GM18519 (cell line): ENCODE data around the gene TMEM26.
"Not testable (repeated sequence)": the region's sequence is repeated elsewhere in the genome, so short reads cannot be mapped to it uniquely, and the experiment has no call there.

Source experiments
- ATAC-seq: cut with Tn5 transposase; IDR thresholded peaks from one replicate; pipeline ENCODE4 v1.9.1; 2021; ENCODE audit warnings: mild to moderate bottlenecking, moderate library complexity; ENCODE audit not compliant: unreplicated experiment, low FRiP score

The TMEM26 gene

DNA sequence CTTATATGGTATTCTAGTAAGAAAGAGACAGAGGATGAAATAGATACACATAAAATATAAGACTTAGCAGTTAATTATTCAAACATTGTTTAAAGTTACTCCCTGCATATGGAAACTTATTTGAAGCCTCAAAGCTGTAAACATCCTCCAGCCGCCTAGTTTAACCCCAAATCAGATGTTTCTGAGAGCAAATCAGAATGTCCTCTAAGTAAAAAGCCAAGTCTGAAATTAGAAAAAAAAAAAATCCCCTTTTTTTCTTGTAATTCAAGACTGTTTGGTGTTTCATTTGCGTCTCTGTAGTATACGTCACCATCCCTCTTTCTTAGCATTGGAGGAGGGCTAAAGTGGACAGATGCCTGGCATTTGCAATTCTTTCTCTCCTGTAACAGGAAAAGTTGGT lies 46.4 kb downstream of the TMEM26 start:
- ATAC-seq = no peak

GRCh38 chr10:61406242-61406641 lies 46.9 kb downstream of the TMEM26 start:
- no peak for ATAC-seq

DNA sequence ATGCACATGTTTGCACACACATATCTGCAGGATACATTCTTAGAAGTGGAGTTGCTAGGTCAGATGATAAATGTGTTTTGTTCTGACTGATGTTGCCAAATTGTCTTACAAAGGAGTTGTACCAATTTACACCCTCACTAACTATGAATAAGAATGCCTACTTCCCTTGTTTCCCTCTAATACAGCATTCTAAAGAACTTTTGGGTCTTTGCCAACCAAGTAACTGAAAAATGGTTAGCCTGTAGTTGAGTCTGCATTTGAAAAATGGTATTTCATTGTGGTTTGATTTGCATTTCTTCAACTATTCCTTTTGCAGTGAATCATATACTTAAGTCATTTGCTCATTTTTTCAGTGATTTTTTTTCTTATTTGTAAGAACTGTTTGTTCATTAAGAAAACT lies 48.4 kb downstream of the TMEM26 start:
- no peak for ATAC-seq

- ATAC-seq = no peak
Observed at GRCh38 chr10:61400524-61400923, 52.7 kb downstream of the TMEM26 start.

DNA sequence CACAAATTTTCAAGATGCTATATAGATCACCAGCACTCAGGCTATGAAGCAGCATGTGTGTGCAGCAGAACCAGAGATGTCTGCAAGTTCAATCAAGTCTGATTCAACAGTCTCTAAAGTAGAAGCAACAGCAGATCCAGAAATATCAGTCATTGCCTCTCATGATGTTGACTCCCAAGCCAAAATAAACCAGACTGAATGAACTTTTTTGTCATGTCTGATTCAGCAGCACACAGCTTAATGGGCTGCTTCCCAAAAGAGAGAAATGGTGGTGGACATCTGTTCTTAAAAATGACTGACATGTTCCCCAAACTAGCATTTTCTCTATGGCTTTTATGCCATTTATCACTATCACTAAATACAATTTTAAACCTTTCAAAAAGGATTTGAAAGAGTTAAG lies 53.8 kb downstream of the TMEM26 start:
- no peak for ATAC-seq

- ATAC-seq = no peak
Observed at GRCh38 chr10:61398366-61399129, 54.6 kb downstream of the TMEM26 start.

DNA sequence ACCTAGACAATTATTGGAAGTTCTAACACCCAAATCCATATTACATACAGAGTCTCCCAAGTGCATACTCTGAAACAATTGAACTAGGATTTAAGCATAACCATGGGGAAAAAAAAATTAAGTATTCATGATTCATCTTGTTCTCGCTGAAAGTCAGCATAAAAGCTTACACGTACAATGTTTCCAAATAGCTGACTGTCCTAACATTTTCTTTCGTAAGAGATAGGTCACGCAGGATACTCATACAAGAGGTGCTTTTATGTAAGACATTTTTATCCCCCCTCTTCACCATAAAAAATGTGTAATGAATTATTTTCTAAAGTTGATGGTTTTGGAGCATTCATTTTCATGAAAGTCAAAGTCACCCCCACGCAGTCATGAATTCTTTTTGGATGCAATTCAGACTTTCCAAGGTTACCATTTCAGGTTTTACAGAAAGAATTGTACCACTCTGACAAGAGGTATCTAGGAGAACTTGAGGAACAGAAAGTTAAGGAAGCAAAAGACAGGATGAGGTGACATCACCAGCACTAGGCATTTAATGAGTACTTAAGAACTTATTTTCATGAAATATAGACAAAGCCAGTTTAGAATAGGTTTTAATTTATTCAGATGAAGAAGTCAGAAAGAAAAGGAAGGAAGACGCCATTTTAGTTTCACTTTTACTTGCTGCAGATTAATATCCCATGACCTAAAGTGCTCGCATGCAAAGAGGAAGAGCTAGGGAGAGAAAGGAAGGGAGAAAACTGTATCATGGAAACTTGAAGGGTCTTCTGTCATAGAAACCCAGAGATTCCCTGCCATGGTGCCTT lies 55.8 kb downstream of the TMEM26 start:
- ATAC-seq = peak; percentile 62

DNA sequence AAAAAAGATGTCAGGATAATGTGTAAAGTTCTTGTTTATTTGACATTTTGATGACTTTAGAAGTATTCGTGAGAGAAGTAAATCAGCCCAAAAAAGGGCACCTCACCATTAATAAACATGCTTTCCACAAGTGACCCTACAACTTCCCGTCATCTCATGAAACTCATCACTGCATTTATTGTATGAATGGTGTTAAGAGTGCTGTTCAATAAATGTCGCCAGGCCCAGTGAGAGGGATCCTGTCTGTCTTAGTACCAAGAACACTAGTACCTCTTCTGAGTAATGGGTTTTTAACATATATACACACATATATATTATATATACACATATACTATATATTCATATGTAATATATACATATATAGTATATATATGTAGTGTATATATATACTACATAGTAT lies 61.9 kb downstream of the TMEM26 start:
- ATAC-seq = peak; percentile 29

GRCh38 chr10:61390851-61391250 lies 62.3 kb downstream of the TMEM26 start:
- ATAC-seq = peak; percentile 60

- no peak for ATAC-seq
Observed at GRCh38 chr10:61389887-61390286, 63.3 kb downstream of the TMEM26 start.

DNA sequence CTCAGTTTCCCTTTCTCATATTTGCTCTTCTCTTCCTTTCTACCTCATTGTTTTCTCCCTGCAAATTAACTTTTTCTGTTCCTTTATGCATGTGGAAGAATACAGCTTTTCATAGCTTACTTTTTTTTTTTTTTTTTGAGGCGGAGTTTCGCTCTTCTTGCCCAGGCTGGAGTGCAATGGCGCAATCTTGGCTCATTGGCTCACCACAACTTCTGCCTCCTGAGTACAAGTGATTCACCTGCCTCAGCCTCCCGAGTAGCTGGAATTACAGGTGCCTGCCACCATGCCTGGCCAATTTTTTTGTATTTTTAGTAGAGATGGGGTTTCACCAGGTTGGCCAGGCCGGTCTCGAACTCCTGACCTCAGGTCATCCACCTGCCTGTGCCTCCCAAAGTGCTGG lies 64.2 kb downstream of the TMEM26 start:
- not testable (repeated sequence) for ATAC-seq

DNA sequence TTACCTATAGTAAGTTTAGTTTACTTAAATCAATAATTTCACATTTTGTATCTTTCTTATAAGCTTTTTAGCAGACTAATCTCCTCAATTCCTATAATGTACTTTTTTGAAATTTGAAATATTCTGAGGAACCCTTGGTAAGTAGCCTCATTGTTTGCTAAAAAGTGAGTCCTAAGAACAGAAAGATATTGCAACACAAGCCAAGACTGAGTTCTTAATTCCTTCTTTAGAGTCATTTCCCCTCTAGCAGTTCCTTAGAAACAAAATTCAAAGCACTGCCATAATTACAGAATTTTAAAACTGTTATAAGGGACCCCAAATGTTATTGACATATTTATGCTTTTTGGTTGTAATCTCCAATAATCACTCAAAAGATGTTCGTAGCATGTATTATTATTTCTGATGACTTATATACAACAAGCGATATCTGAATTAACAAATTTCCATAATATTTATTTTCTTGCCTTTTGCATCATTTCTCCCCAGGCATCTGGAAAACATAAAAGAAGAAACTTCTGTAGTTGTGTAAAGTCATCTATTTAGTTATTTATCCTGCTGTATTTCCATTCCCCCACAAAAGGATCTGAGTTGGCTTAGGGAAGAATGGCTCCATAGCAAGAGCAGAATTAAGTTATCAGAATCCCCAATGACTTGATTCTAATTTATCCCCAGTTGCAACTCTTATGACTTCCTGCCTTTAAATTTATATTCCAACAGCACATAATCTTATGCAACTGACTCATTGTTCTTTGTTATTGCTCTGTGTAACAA lies 67.8 kb downstream of the TMEM26 start:
- ATAC-seq = no peak

GRCh38 chr10:61381153-61381552 lies 72.0 kb downstream of the TMEM26 start:
- ATAC-seq = not testable (repeated sequence)

DNA sequence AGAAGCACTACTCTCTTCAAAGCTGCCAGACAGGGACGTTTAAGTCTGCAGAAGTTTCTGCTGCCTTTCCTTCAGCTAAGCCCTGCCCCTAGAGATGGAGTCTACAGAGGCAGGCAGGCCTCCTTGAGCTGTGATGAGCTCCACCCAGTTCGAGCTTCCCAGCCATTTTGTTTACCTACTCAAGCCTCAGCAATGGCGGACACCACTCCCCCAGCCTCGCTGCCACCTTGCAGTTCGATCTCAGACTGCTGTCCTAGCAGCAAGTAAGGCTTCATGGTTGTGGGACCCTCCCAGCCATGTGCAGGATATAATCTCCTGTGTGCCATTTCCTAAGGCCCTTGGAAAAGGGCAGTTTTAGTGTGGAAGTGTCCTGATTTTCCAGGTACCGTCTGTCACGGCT lies 74.3 kb downstream of the TMEM26 start:
- no peak for ATAC-seq

DNA sequence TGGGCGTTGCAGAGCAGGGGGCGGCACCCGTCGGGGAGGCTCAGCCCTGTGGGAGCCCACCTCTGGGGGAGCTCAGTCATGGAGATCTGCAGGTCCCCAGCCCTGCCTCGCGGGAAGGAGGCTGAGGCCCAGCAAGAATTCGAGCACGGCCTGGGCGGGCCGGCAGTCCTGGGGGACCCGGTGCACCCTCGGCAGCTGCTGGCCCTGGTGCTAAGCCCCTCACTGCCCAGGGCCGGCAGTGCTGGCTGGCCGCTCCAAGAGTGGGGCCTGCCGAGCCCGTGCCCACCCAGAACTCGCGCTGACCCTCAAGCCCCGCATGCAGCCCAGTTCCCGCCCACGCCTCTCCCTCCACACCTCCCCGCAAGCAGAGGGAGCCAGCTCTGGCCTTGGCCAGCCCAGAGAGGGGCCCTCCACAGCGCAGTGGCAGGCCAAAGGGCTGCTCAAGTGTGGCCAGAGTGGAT lies 76.2 kb downstream of the TMEM26 start:
- no peak for ATAC-seq

GRCh38 chr10:61376377-61376776 lies 76.8 kb downstream of the TMEM26 start:
- ATAC-seq = no peak

DNA sequence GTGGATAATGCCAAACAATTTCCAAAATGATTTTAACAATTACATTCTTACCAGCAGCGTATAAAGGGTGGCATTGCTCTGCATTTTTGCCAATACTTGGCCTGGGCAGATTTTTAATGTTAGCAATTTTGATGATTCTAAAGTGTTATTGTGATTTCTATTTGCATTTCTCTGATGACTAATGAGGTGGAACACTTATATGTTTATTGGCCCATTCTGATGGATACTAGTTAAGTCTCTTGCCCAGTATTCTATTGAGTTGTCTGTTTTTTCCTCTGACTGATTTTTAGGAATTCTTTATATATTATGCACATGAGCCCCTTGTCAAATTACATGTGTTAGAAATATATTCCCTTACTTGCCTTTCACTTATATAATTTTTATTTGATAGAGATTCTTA lies 86.8 kb downstream of the TMEM26 start:
- ATAC-seq = no peak

DNA sequence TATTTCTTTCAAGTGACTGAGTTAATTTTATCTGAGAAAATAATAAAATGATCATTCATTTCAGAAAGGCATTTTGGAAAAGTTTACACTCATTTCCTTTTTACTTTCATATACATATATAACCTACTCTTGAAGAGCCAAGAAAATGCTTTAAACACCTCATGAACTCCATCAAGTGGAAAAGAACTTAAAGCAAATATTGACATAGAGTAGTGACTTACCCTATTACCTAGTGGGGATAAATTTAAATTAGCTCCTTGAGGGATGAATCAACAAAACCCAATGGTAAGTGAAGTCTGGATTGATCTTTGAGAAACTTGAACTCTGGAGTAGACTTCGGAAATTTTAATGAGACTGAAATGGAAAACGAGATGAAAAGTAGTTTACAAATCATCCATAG lies 88.6 kb downstream of the TMEM26 start:
- no peak for ATAC-seq

DNA sequence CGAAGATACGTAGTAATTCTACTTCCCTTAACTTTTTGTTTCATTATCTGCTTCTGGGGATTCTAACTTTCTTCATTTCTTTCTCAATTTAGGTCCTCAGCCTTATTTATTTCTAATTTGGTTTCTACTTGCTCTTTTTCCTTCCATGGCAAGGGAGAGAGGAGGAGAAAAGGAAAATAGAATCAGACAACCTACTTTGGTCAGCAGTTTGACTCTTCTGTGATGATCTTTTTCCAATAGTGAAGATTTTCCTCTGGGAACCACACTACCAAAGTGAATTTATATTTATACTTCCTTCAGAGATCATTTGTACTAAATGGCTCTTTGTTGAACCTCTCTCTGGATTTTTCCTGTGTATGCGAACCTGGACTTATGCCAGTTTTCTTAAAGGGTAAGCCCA lies 90.2 kb downstream of the TMEM26 start:
- ATAC-seq = no peak

DNA sequence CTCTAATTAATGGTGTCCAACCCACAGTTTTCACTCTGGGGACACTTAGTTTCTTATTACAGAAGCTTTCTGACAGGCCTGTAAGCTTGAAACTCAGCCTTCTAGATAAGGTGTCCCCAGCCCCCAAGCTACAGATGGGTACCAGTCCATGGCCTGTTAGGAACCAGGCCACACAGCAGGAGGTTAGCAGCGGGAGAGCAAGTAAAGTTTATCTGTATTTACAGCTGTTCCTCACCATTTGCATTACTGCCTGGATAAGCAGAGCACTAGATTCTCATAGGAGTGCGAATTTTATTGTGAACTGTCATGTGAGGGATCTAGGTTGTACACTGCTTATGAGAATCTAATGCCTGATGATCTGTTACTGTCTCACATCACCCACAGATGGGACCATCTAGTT lies 93.7 kb downstream of the TMEM26 start:
- no peak for ATAC-seq

DNA sequence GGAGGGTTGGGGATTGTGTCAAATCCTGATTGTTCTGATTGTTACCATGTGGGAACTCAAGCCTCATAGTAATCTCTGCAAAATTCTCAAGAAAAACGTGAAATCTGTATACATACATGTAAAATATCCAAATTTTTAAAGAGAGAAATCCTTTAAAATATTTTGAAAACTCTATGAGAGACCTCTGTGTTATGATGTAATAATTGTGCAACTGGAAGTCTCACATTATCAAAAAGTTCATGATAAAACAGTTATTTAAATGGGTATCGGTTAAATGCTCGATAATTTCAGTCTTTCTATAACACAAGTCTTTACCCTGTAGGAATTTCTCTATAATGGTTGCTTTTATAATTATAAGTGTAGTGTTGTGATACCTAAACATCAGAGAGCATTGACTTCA lies 95.5 kb downstream of the TMEM26 start:
- no peak for ATAC-seq
